ENCODE results near the gene NAMPT.

Gene NAMPT

GRCh38 chr7:106282390-106282789 lies 2.4 kb downstream of the NAMPT start:
- Histone ChIP-seq H3K27ac (peak overlapping the region; percentile 96), H3K4me3 (ENCODE audit: low read depth in 1 of 2, low read length in 1 of 2) (peak overlapping the region; percentile 86 to 89), H3K36me3 (peaks cover 62% of the 10 kb centered on the region), H3K27me3 (no peaks in the 10 kb centered on the region), H3K4me1 (ENCODE audit: control insufficient read depth in 1 of 2, insufficient read depth in 1 of 2, low read depth in 1 of 2, low read length in 1 of 2) (peaks cover 43 to 50% of the 10 kb centered on the region in 2 experiments), H3K9me3 (peaks cover 1% of the 10 kb centered on the region)
- no peak for TF ChIP-seq CTCF (IDR thresholded peaks at IDR 0.05)

GRCh38 chr7:106281585-106282318 lies 3.0 kb downstream of the NAMPT start:
- Histone ChIP-seq H3K27ac (peak overlapping the region; percentile 96), H3K4me3 (ENCODE audit: low read depth in 1 of 2, low read length in 1 of 2) (peak overlapping the region; percentile 86 to 89), H3K36me3 (peaks cover 68% of the 10 kb centered on the region), H3K4me1 (ENCODE audit: control insufficient read depth in 1 of 2, insufficient read depth in 1 of 2, low read depth in 1 of 2, low read length in 1 of 2) (peaks cover 49 to 55% of the 10 kb centered on the region in 2 experiments), H3K9me3 (peaks cover 3% of the 10 kb centered on the region), H3K27me3 (no peaks in the 10 kb centered on the region)
- TF ChIP-seq CTCF (IDR thresholded peaks at IDR 0.05), result no peak

GRCh38 chr7:106281127-106281526 lies 3.7 kb downstream of the NAMPT start:
- Histone ChIP-seq H3K27me3 (no peaks in the 10 kb centered on the region), H3K9me3 (peaks cover 7% of the 10 kb centered on the region), H3K27ac (peak overlapping the region; percentile 96), H3K4me3 (ENCODE audit: low read depth in 1 of 2, low read length in 1 of 2) (peak overlapping the region; percentile 86 to 89), H3K36me3 (peaks cover 75% of the 10 kb centered on the region), H3K4me1 (ENCODE audit: control insufficient read depth in 1 of 2, insufficient read depth in 1 of 2, low read depth in 1 of 2, low read length in 1 of 2) (peaks cover 49 to 57% of the 10 kb centered on the region in 2 experiments)
- no peak for TF ChIP-seq CTCF (IDR thresholded peaks at IDR 0.05)

GRCh38 chr7:106279425-106280197 lies 5.2 kb downstream of the NAMPT start:
- no peak for TF ChIP-seq CTCF (IDR thresholded peaks at IDR 0.05)
- Histone ChIP-seq H3K9me3 (peaks cover 21% of the 10 kb centered on the region), H3K4me1 (ENCODE audit: control insufficient read depth in 1 of 2, insufficient read depth in 1 of 2, low read depth in 1 of 2, low read length in 1 of 2) (peaks cover 61 to 68% of the 10 kb centered on the region in 2 experiments), H3K27ac (peak overlapping the region; percentile 96), H3K36me3 (peaks cover 90% of the 10 kb centered on the region), H3K27me3 (no peaks in the 10 kb centered on the region), H3K4me3 (ENCODE audit: low read depth in 1 of 2, low read length in 1 of 2) (peak overlapping the region; percentile 86 to 89)

- peaks cover 30% of the 10 kb centered on the region for H3K9me3 ChIP-seq
- H3K4me3 ChIP-seq (ENCODE audit: low read depth in 1 of 2, low read length in 1 of 2), result peak overlapping the region; percentile 86 to 89
- H3K27me3 ChIP-seq, result no peaks in the 10 kb centered on the region
- H3K36me3 ChIP-seq, result peaks cover 98% of the 10 kb centered on the region
- no peak for TF ChIP-seq CTCF (IDR thresholded peaks at IDR 0.05)
- peak overlapping the region; percentile 96 for H3K27ac ChIP-seq
- H3K4me1 ChIP-seq (ENCODE audit: control insufficient read depth in 1 of 2, insufficient read depth in 1 of 2, low read depth in 1 of 2, low read length in 1 of 2), result peaks cover 70 to 77% of the 10 kb centered on the region in 2 experiments
These were observed 6.1 kb downstream of the NAMPT start for GRCh38 chr7:106278695-106279094.

Measured in neutrophil (primary cell).